ENCODE results near the gene RPS26.
"Not testable (repeated sequence)": the region's sequence is repeated elsewhere in the genome, so short reads cannot be mapped to it uniquely, and the experiment has no call there.

RPS26 gene

GRCh38 chr12:56041552-56042429 lies at the start of gene RPS26:
TSS of gene RPS26 (plus strand) at chr12:56041918. CDS start at chr12:56042167, 249 bp downstream.
- DNase-seq = peak; percentile 85

DNA sequence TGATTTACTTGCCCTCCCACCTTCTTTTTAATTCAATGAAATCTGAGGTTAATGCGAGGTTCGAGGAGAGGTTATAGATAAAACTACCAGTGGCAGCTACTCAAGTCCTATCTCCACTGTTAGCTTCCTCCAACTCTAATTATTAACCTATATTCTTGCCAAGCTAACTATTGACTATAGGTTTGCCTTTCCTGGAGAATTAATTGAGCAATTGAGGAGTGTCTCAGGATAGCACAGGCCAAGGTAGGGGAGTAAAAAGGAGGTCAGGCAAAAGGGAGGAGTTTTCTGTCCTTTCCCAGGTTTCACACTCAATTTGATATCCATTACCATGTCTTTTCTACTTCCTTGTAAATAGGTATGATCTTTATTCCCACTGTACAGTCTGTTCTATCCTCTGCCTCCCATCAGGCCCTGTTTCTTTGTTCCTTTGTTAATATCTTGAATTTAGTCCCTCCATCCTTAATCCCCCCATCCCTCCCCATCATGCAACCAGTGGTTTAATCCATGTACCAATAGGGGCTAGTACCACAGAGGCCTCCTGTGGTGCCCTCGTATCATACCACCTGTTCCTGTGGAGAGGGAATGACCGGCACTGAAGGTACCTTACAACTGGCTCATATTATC lies 48.4 kb upstream of the RPS26 start:
- no peak for DNase-seq

GRCh38 chr12:55995366-55995765 lies 46.4 kb upstream of the RPS26 start:
- no peak for DNase-seq

- peak; percentile 50 for DNase-seq
These were observed 45.5 kb upstream of the RPS26 start for GRCh38 chr12:55996201-55996714.

DNA sequence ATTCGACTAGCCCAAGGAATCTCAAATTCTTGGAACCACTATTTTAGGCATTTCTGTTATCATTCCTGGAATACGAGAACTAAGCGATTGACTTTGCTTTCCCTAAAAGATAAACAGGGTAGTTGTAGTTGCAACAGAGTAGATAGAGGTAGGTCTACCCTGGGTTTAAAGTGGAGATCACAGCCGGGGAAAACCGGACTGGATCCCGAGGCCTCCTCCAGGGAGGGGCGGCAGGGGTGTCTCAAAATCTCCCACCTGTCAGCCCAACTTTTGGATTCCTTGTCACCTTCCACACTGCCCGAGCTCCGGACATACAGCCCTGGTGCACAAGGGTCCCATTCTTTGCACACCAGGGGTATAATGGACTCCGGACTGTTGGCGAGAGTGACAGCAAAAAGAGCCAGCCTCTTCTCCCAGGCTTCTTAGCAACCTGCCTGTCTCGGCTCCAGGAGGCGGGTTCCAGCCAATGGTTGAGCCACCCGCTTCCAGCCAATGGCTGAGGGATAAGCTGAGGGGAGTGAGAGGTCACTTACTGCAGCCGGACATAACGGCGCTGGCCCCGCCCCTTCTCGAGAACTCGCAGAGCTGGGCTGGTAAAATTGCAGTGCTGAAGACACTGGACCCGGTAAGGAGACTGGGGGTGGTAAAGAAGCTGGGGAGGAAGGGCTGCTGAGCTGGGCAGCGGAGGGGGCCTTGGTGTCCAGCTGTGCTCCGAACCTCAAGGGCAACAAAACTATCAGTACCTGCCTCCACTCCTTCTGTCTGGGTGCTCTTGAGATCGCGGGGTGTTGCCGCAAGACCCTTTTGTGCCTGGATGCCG lies 44.8 kb upstream of the RPS26 start, which contains the start of gene SUOX:
TSS of gene SUOX (plus strand) at position 562 of the 820 bp plus-strand sequence. CDS start 4,946 bp downstream, outside the sequence.
- no peak for DNase-seq

DNA sequence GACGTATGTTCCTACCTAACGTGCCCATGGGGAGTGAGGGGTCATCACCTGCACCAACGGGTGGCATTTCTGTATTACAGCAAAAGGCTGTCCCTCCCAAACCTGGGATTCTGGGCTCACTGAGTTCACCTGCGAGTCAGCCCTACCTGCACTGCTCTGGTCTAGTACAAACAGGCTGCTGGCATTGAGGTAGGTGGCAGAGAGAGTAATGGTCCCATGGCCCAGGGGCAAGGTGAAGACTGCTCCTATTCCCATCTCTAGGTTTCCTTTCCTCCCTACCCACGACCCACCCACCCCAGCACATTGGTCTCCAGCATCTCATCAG lies 44.2 kb upstream of the RPS26 start:
- no peak for DNase-seq

- not testable (repeated sequence) for DNase-seq
These were observed 42.2 kb upstream of the RPS26 start for GRCh38 chr12:55999522-55999921.

DNA sequence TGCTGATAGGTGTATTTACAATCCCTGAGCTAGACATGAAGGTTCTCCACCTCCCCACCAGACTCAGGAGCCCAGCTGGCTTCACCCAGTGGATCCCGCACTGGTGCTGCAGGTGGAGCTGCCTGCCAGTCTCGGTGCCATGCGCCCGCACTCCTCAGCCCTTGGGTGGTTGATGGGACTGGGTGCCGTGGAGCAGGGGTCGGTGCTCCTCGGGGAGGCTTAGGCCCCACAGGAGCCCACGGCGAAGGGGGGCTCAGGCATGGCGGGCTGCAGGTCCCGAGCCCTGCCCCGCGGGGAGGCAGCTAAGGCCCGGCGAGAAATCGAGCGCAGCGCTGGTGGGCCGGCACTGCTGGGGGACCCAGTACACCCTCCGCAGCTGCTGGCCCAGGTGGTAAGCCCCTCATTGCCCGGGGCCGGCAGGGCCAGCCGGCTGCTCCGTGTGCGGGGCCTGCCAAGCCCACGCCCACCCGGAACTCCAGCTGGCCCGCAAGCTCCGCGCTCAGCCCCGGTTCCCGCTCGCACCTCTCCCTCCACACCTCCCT lies 41.6 kb upstream of the RPS26 start:
- DNase-seq = not testable (repeated sequence)

DNA sequence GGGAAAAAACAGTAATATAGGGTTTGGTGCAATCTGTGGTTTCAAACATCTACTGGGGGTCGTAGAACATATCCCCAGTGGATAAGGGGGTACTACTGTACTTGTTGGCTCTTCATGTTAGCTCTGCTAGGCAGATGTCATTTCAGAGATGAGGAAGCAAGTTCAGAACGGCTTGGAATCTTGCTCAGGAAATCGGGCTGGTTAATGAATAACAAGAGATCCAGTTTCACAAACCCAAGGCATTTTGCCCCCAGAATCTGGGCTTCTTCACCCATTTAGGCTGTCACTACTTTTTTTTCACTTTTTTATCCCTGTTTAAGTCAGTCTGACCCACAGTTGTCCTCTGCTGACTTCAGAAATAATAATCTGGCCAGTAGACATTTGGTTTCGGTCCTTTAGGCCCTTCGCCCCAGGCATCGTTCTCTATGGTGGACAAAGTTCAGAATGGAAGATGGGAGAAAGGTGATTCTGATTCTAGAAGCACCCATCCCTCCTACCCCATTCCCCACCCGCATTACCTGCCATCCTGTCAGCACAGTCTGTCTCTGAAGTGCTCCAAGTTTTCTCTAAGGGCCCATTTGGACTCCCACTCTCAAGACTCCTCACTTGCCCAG lies 40.1 kb upstream of the RPS26 start:
- DNase-seq = no peak

- DNase-seq = not testable (repeated sequence)
These were observed 38.3 kb upstream of the RPS26 start for GRCh38 chr12:56003376-56003775.

- no peak for DNase-seq
These were observed 37.5 kb upstream of the RPS26 start for GRCh38 chr12:56004211-56004610.

- peak; percentile 50 for DNase-seq
These were observed 33.9 kb upstream of the RPS26 start for GRCh38 chr12:56007564-56008559.

DNA sequence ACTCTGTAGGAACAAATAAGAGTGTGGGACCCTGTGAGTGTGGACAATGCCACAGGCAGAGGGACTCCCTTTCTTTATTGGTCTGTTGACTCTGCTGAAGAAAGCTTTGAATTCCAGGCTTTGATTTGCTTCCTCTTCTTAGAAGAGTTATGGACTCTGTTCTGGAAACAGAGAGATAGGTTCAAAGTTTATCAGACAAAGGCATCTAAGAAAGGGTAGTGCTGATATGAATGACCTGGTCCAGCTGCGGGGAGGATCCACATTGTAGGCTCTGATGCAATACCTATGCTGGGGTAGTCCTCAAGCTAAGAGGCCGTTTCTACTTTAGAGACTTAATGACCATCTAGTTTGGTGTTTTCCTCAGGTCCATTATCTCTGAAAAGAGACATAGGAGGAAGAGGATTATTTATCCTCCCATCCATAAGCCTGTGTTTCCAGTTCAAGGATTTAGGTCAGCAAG lies 31.6 kb upstream of the RPS26 start:
- no peak for DNase-seq

- no peak for DNase-seq
These were observed 30.1 kb upstream of the RPS26 start for GRCh38 chr12:56011509-56012090.

GRCh38 chr12:56013482-56013881 lies 28.2 kb upstream of the RPS26 start:
- DNase-seq = no peak

DNA sequence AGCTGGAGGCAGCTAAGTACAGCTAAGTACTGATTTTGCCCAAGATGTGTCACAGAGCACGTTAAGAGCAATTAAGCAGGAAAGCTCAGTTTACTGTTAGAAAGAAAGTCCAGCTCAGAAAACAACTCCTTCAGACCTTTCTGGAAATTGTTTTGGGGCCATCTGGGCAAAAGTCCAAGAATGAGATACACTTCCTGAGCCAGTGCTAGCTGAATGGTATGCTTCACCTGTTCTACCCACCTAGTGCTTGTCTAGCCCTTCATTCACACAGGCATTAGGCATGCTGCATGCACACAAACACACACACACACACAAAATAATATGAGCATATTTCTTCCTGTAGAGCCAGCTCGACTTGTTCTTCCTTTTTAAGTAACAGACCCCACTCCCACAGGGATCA lies 27.5 kb upstream of the RPS26 start:
- DNase-seq = no peak

DNA sequence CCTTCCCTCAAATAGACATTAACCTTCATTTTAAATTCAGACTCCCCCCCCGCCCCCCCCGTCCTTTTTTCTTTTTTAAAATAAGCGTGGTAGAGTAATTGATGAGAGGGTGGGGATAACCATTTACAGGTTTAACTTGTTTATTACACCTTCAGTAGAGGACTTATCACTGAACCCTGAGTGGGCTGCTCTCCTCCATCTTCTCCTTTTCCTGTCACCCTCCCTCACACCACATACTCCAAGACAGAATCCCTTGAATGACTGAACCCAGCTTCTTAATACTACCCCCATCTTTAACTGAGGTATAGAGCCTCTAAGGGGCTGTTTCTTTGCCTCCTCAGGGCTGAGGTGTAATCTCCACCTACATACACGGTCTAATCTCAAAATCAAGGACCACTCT lies 24.5 kb upstream of the RPS26 start:
- no peak for DNase-seq

- DNase-seq = no peak
These were observed 23.4 kb upstream of the RPS26 start for GRCh38 chr12:56018356-56018755.

GRCh38 chr12:56020423-56021184 lies 21.1 kb upstream of the RPS26 start, which contains the start of gene IKZF4:
TSS of gene IKZF4 (plus strand) at chr12:56021043. CDS start at chr12:56021494, 451 bp downstream.
- DNase-seq = no peak

All from activated CD4-positive, alpha-beta T cell treated with anti-CD3 and anti-CD28 coated beads for 1 hour (primary cell).